A172 (cell line): Measurements from ENCODE around the gene ASTN2. TPM values are rescaled to one million over a fixed set of nuclear protein-coding genes. Genes with fewer than 3 reads are reported as not detected.

Experiments
- DNase-seq: peaks from one replicate; pipeline ENCODE4 v3.0.0-alpha.2; 2015; ENCODE audit warnings: low spot score
- total RNA-seq: library from RNA; depleted of rRNA; stranded (reverse); fragments of >200 nt; shearing (Covaris generic); gene quantifications from 2 replicates; pipeline ENCODE4 v1.2.3, GENCODE V29; 2014

Gene ASTN2
- total RNA-seq, 1 experiment from 2014 or later = 8.5 TPM

DNA sequence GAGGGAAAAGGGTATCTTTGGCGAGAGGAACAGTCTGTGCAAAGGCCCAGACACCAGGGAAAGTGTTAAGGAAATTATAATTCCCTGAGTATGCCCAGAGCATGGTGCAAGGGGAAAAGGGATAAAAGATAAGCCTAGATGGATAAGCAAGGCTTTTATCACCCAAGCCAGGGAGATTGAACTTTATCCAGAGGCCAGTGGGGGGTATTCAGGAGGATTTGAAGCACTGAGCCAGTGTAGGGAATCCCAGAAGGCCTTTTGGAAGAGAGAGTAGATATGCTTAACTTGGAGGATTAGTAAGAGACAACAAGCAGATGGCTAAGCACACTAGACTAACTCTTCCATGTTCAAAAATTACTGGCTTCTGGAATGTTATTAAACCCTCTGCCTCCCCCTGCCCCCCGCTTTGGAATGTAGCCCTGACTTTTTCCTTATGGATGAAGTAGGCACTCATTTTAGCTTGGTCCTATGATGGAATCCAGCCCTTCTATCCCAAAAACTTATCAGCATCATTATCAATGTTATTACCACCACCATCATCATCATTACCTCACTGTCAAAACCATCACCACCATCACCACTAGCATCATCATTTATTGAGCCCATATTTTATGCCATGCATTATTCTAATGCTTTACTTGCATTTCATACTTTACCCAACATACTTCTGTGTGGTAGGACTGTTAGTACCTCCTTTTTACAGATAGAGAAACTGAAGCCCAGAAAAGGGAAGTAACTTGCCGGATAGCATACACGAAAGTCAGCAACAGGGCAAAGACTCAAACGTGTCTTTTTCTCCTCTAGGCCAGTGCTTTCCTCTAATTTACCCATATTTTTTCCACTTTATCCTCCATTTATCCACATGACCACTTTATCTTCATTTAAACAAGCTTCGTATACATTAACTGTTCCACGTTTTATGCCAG is 1024.3 kb downstream of the ASTN2 start:
- no peak for DNase-seq

DNA sequence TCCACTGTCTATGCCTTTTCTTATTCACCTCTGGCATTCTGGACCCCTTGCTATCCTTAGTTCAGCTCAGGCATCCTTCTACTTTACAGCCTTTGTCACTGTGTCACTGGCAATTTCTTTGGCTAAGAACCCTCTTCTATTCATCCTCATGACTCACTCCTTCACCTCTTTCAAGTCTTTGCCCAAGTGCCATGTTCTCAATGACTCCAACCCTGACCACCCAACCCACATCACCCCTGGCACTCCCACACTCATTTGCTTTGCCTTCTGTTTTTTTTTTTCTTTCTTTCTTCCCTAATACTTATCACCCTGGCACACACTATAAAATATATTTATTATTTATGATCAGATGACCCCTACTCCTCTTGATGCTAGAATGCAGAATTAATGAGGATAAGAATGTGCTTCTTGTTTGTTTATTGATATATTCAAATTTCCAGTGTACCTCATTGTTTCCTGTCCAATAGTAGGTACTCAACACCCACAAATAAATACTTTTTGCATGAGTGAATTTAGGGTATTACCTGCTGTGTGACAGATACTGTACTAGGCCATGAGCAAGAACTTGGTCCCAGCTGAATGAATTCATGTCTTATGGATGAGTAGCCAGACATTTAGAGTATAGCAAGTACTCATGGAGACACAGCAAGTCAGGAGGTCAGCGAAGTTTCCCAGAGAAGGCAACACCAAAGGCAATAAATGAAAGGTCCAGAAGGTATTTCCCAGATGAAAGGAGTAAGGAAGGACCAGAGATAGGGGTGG is 1025.1 kb downstream of the ASTN2 start:
- no peak for DNase-seq

DNA sequence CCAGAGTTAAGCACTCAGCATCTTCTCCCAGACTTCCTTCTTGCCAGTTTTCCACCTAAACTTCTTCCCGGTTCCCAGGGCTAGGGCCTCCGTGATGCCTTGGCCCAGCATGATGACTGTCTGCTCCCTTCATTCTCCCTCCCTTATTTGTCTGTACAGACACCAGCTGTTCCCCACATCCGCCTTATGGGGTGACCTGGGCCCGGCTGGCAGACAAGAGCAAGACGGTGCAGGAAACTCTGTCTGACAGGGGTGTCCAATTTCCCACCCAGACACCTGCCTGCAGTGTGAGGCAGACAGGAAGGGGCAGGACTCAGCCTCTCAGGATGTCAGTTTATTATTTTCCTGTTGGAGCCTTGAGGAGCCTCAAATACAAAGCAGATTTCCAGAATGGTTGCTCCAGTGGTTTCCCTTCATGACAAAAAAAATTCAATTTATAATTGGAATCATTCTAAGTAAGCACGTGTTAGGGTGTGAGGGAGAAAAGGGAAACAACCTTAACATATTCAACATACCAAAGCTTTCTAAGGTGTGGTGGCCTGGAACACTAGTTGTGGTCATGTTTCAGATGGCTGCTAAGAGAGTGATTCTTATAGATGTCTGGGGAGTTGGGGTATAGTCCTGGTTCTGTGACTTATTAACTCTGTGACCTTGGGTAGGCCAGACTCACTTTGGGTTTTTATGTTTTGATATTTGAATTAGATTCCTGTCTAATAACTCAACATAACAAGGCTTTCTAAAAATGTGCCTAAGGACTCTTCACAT is 1026.7 kb downstream of the ASTN2 start:
- DNase-seq = no peak

DNA sequence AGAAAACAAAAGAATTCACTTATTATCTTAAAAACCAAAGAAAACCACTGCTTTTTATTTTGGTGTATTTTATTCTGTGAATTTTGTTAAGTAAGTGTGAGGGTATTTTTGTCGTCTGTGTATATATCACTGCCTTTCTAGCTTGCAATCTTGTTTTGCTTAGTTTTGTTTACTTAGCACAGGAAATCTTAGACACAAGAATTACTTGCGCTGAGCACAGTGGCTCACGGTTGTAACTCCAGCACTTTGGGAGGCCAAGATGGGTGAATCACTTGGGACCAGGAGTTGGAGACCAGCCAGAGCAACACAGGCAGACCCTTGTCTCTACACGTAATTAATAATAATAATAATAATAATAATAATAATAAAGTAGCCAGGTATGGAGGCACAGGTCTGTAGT is 1030.9 kb downstream of the ASTN2 start:
- no peak for DNase-seq

DNA sequence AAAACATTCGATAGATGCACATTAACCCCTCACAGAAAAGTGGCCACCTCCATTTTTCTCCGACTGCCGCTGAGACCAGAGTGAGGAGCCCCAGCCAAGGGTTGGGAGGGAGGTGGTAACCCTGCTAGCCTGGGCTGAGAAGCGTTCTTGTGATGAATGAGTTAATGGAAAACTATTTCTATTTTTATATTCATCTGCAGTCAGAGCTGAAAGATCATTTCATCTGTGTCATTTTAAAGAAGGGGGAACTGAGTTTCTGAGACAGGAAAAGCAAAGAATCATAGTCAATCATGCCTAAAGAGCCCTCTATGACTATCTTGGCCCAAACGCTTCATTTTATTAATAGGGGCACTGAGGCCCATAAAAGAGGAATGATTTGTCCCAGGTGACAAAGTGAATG is 1031.7 kb downstream of the ASTN2 start:
- no peak for DNase-seq

DNA sequence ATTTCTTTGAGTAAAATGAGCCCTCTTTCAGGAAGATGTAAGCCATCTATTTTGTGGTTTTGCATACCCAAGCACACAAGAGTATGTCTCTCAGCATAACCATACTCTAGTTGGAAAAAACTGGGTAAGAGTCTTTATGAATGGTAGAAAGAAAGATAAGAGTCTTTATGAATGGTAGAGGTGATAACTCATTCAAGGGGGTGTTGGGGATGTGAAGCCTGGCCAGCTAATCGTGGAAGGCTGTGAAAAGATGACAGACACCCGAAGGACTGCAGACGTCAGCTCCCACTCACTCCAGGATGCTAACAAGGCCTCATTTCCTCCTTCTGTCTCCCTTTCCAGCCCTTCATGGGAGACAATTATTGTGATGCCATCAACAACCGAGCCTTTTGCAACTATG is 1032.8 kb downstream of the ASTN2 start:
- DNase-seq = no peak

DNA sequence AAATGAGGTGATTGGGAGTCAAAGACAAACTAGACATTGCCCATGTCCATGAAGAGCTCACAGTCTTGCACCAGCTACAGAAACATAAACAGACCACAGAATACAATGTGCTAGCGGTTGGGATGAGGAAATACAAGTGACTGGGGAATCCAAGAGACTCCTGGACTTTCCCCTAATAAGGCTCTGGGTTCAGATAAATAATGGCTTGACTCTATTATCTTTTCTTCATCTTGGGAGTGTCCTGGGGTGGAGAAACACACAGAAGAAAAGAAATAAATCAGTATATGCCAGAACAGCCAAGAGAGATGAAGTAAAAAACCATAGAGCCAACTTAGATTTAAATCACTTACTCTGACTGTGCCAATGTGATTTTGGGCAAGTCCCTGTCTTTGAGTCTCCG is 1033.5 kb downstream of the ASTN2 start:
- DNase-seq = no peak

DNA sequence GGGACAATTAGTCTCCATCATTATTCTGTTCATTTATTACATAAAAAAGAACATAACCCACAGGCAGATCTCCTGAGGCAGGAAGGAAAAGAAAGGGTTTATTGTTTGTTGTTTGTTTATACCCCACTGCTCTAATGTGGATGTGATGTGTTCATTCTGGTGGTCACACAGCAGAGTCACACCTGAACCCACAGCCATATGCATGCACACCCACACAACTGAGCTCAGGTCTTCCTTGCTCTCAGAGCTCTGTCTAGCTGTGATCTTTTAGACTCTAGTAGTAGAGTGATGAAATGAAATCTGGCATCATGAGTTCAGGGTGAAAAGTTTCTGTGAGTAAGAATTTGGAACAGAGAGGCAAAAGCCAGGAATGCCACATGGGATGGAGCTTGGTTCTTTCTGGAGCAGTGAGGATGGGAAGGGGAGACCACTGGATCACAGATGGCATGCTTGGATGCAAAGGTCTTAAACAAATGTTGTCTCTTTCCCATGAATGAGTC is 1034.3 kb downstream of the ASTN2 start:
- DNase-seq = no peak

DNA sequence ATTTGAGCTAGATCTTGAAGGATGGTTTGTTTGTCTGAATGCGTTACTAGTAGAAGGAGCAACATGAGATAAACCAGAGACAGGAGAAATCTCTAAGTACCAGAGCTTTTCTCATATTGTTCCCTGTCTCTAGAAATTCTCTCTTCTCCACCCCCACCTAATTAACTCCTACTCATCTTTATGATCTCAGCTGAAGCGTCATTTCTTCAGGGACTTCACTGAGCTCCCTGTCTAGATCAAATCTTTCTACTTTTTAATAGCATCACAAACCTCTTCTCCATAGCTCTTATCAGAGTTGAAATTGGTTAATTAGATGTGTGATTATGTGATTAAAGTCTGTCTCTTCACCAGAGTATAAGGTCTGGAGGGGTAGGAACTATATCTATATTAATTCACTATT is 1035.0 kb downstream of the ASTN2 start:
- no peak for DNase-seq

DNA sequence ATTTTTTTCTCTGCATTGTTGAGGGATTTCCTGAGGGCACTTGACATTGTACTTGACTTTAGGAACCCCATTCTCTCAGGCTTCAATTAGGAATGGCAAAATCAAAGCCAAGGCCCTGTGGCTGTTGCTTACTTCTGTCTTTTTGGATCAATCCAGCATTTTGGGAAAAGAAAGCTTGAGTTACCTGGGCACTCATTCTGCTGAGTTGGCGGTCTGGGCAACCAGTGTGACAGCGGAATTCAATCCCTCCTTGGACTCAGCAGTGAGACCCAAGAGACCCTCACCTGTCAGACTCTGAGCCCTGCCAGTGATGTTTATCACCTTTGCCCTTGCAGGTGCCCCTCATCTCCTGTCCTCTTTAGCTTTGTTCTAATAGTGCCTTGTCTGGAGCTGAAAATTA is 1036.0 kb downstream of the ASTN2 start:
- DNase-seq = no peak

DNA sequence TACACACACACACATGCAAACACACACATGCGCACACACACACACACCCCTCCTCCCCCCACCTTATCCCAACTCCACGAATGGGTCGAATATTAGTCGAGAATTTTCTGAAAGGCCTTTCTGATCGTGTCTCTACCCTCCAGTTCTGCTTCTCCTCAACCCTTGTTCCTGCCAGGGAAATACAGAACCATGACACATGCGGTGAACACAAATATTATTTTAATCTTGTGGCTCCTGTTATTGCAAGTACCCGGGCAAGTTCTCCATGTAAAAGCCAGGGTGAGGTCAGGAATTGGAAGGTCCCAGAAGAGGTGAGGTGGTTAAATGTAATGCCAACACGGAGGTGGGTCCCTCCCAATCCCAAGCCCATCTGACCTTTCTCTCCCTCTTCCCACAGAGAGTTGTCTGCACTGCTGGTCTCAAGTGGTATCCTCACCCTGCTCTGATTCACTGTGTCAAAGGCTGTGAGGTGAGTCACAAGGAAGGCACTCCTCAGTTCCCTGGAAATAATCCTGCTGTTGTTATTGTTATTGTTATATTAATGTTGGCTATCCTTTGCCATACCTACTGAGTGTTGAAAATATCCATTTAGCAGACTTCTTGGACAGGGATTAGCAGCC is 1037.6 kb downstream of the ASTN2 start:
- DNase-seq = peak; percentile 76
